Body of pancreas (tissue), 4 donors: ENCODE measurements around the gene HENMT1. TPM values are rescaled to one million over a fixed set of nuclear protein-coding genes. Genes with fewer than 3 reads are reported as not detected.

Experiments
- ATAC-seq: fragments of 150-250 bp; one replicate; pipeline ENCODE4 v1.9.1; 2016
- DNase-seq, 4 donors: peaks; one replicate each; pipeline ENCODE4 v3.0.0-alpha.2; 2019
- H3K27ac ChIP-seq, 4 donors: fragments of 200-600 bp; sonication (generic); 1 replicate in 3 of 4; 2 replicates in 1 of 4; pipeline versions ENCODE4 v1.5.1 to v1.6.1; 2016 to 2019; ENCODE audit warnings: mild to moderate bottlenecking in 1 of 4, mixed read lengths in 1 of 4, moderate library complexity in 1 of 4
- H3K27me3 ChIP-seq, 2 donors: fragments of 200-600 bp; sonication (generic); one replicate each; pipeline ENCODE4 v1.6.0; 2016; ENCODE audit warnings: mild to moderate bottlenecking in 1 of 2
- H3K36me3 ChIP-seq, 2 donors: fragments of 200-600 bp; sonication (generic); replicated peaks in 1 of 2; 2 replicates each; pipeline ENCODE4 v1.5.1; 2016; ENCODE audit warnings: low read depth in 2 of 2; ENCODE audit not compliant: insufficient read depth in 1 of 2
- H3K4me1 ChIP-seq: fragments of 200-600 bp; sonication (generic); one replicate; pipeline ENCODE4 v1.6.0; 2016
- H3K4me3 ChIP-seq, 2 donors: fragments of 200-600 bp; sonication (generic); 1 replicate in 1 of 2; 2 replicates in 1 of 2; pipeline ENCODE4 v1.5.1; 2016 to 2019
- H3K9me3 ChIP-seq, 3 donors: fragments of 200-600 bp; sonication (generic); 1 replicate in 2 of 3; 2 replicates in 1 of 3; pipeline ENCODE4 v1.5.1; 2016
- POLR2A ChIP-seq, 3 donors: fragments of 450-650 bp; IDR thresholded peaks; one replicate each; pipeline ENCODE4 v1.6.1; 2016; ENCODE audit warnings: antibody characterized with exemption in 3 of 3, mild to moderate bottlenecking in 2 of 3
- WGBS, 2 donors: methylation state at CpG; one replicate each; pipeline ENCODE4 v1.1.5; 2017; 5-methylcytosine and 5-hydroxymethylcytosine counted together
- intact Hi-C: fragments of 100-400 bp; cut with DNase I; formaldehyde crosslinking; loops from one replicate; pipeline ENCODE4 v1.15.1; 2023
- total RNA-seq, 2 donors: library from RNA; depleted of rRNA; stranded (reverse); fragments of >200 nt; gene quantifications; one replicate each; pipeline ENCODE4 v1.1.0, GENCODE V29; 2016
- TF ChIP-seq, protein P1 (sequence below), 7 experiments: fragments of 450-650 bp in 4 of 7; fragments of 200-600 bp in 3 of 7; sonication (generic) in 3 of 7; IDR thresholded peaks; one replicate each; pipeline ENCODE4 v1.5.1; 2016 to 2019; ENCODE audit warnings: antibody characterized with exemption in 7 of 7

The HENMT1 gene
- total RNA-seq, 2 donors from 2014 or later: 1.3 to 1.6 TPM

DNA sequence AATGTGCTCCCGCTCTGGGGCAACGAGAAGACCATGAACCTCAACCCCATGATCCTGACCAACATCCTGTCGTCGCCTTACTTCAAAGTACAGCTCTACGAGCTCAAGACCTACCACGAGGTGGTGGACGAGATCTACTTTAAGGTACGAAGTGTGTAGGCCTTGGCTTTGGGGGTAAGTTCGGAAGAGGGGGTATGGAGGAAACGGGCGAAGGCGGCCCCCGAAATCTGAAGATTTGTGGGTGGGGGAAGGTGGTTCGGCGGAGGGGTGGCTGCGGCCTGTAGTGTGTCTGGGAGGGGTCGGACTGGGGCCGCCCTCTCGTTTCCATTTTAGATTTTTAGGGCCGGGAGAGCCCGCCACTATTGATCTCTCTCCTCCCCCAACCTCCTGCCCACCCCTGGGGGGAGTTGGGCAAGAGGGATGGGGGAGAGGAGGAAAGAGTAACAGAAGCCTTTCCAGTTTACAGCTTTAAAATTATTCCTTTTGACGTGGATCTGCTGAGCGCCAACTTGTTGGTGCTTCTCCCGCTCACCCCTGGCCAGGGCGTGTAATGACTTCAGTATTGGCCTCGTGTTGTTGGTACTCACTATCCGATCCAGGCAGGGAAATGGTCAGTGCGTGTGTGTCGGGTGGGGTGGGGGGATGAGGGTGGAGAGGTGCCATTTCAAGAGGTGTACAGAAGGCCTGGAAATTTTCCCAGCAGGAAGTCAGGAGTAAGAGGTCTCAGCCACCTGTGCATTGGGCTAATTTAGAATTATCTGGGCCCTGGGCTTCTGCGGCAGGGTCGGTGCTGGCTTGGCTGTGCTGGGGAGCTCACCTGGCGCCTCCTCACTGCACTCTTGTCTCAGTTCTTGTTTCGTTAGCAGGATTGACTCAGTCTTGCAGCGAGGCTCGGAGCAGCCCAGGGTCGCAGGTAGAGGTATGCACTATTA, 32.1 kb upstream of the HENMT1 start:
- H3K4me3 ChIP-seq: peak overlapping the region; percentile 65 to 96
- no peaks in the 10 kb centered on the region for H3K9me3 ChIP-seq
- H3K4me1 ChIP-seq: peaks cover 21% of the 10 kb centered on the region
- no peaks in the 10 kb centered on the region for H3K27me3 ChIP-seq
- 0 to 1% methylated on average over 32 to 36 of the region's 36 CpGs for WGBS, 2 donors
- ATAC-seq (peak; percentile 55), DNase-seq (peak; percentile 48 to 74 (median 60))
- H3K27ac ChIP-seq: peak overlapping the region; percentile 93 to 99 (median 98)
- intact Hi-C loops: no loop called here
- TF ChIP-seq POLR2A (IDR thresholded peaks at IDR 0.05): no peak
- TF ChIP-seq, protein P1, sequence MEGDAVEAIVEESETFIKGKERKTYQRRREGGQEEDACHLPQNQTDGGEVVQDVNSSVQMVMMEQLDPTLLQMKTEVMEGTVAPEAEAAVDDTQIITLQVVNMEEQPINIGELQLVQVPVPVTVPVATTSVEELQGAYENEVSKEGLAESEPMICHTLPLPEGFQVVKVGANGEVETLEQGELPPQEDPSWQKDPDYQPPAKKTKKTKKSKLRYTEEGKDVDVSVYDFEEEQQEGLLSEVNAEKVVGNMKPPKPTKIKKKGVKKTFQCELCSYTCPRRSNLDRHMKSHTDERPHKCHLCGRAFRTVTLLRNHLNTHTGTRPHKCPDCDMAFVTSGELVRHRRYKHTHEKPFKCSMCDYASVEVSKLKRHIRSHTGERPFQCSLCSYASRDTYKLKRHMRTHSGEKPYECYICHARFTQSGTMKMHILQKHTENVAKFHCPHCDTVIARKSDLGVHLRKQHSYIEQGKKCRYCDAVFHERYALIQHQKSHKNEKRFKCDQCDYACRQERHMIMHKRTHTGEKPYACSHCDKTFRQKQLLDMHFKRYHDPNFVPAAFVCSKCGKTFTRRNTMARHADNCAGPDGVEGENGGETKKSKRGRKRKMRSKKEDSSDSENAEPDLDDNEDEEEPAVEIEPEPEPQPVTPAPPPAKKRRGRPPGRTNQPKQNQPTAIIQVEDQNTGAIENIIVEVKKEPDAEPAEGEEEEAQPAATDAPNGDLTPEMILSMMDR (IDR thresholded peaks at IDR 0.05): peak in 4 of 7 experiments; percentile 32 to 43 (median 36)
- peaks cover 6 to 9% of the 10 kb centered on the region in 2 donors for H3K36me3 ChIP-seq

DNA sequence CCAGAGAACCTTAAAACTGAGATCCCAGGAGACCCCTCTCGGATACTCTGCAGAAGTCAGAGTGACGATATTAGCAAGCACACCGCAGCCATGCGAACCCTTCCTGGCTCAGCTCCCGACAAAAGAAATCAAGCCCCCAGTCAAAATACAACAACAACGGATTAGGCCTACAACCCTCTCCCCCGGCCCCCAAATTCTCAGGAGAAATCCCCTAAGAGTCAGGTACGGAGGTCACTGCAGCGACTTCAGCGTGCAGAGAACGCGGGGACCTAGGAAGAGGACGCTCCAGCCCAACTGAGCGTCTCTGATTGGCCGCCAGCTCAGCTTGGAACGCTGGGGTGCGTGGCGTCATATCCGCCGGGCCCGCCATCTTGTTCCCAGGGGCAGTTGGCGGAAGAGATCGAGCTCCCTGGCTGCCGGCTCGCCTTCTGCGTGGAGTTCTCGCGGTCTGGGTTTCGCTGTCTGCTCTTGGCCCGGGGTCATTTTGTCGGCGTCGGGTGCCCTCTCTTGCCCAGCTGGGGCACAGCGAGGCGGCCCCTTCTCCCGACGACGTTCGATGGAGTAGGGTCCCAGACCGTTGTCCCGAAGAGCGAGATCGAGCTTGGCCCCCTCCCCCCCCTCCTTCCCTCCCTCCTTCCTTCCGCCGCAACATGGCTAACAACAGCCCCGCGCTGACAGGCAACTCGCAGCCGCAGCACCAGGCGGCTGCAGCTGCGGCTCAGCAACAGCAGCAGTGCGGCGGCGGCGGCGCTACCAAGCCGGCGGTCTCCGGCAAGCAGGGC, 31.2 kb upstream of the HENMT1 start, which contains the start of gene PRPF38B:
PRPF38B (plus strand) TSS at position 369 of the 782 bp plus-strand sequence; CDS start at position 651, 282 bp downstream.
- intact Hi-C loops: no loop called here
- ATAC-seq (peak; percentile 97), DNase-seq (peak; percentile 93 to 95 (median 94))
- TF ChIP-seq POLR2A (IDR thresholded peaks at IDR 0.05): peak; percentile 89 to 97 (median 95)
- TF ChIP-seq, protein P1 (IDR thresholded peaks at IDR 0.05): no peak
- whole genome bisulfite sequencing, 2 donors: 0% methylated on average over 4 to 59 of the region's 59 CpGs
- peaks cover 0 to 8% of the 10 kb centered on the region in 2 donors for H3K36me3 ChIP-seq
- H3K27ac ChIP-seq: peak within 1 kb of the TSS; percentile 93 to 99 (median 98)
- peak within 1 kb of the TSS; percentile 65 to 96 for H3K4me3 ChIP-seq
- H3K4me1 ChIP-seq: peaks cover 21% of the 10 kb centered on the region
- H3K27me3 ChIP-seq: no peaks in the 10 kb centered on the region
- H3K9me3 ChIP-seq: no peaks in the 10 kb centered on the region

DNA sequence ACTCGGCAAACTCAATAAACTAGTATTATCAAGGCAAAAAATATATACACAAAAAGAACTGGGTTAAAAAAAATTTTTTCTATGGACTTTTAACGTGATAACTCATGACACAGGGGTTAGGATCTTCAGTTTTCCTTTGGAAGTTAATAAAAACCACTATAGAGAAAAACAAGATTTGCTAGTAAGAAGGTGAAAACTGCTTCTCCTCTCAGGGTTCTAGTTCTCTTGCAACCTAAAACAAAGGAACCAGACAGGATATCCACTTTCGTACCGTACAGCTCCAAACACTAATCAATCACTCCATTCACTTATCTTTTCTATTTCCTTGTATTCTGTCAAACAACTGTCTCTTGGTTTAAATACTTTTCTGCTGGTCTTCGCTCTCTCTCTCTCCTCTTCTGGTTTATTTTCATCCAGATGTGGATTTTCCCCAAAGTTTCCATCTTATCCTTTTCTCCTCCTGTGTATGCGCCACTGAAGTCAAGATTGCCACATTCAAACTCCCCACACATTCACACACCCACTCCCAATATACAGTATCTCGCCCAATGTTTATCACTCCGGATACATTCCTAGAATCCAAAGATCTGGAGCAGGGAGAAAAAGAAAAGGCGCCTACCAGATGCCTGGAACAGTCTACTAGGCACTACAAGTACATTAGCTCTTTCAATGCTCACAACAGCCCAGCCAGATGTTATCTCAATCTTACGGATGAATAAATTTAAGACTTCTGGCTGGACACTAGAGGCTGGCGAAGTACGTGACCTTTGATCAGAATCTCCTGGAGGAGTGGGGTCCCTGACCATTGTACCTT, 30.4 kb upstream of the HENMT1 start:
- no peak for TF ChIP-seq POLR2A (IDR thresholded peaks at IDR 0.05)
- TF ChIP-seq, protein P1 (IDR thresholded peaks at IDR 0.05): no peak
- intact Hi-C loops: no loop called here
- peaks cover 25% of the 10 kb centered on the region for H3K4me1 ChIP-seq
- no peaks in the 10 kb centered on the region for H3K27me3 ChIP-seq
- peak overlapping the region; percentile 65 to 96 for H3K4me3 ChIP-seq
- peak; percentile 2 for ATAC-seq
- peak overlapping the region; percentile 93 to 99 (median 98) for H3K27ac ChIP-seq
- 13 to 18% methylated on average over 12 of the region's 12 CpGs for WGBS, 2 donors
- DNase-seq: no peak
- no peaks in the 10 kb centered on the region for H3K9me3 ChIP-seq
- peaks cover 0 to 4% of the 10 kb centered on the region in 2 donors for H3K36me3 ChIP-seq

DNA sequence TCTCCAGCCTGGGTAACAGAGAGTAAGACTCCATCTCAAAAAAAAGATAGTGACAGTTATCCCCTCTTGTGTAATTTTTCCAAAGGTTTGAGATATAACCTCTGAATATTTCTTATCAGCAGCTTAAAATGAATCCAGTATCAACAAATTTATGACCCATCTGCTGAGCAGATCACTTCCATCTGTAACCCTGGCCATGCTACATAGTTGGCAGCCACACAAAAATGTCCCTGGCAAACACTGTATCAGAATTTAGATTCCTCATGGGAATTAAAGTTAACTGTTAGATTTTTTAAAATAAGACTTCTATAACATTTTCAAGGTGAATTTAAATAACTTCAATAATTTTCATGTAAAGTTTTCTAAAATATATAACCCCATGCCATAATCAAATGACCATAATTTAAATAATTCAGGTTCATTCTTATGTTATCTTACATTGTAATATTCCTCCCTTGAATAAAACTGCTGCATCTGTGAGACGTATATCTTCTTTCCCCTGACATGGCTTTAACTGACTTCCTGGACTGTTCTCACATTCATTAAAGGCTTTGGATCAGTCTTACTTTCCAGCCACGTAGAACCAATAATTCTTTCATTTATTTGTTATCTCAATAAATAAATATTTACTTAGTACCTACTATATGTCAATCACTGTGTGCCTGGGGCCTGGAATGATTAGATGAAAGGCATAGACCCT, 25.9 kb upstream of the HENMT1 start:
- H3K4me3 ChIP-seq: no peak overlapping the region
- no peaks in the 10 kb centered on the region for H3K9me3 ChIP-seq
- peaks cover 15% of the 10 kb centered on the region for H3K4me1 ChIP-seq
- TF ChIP-seq, protein P1 (IDR thresholded peaks at IDR 0.05): no peak
- TF ChIP-seq POLR2A (IDR thresholded peaks at IDR 0.05): no peak
- no peaks in the 10 kb centered on the region for H3K27me3 ChIP-seq
- H3K36me3 ChIP-seq: no peaks in the 10 kb centered on the region
- WGBS, 2 donors: 24 to 28% methylated on average over 2 of the region's 2 CpGs
- intact Hi-C loops: no loop called here
- ATAC-seq (no peak), DNase-seq (no peak)
- H3K27ac ChIP-seq: no peak overlapping the region
